Adrenal gland (tissue), 5 donors: ENCODE results near the gene CDH11.

Experiments
- POLR2A ChIP-seq, 2 donors: fragments of 450-650 bp; IDR thresholded peaks; one replicate each; pipeline ENCODE4 v1.6.1; 2017; ENCODE audit warnings: antibody characterized with exemption in 2 of 2, mild to moderate bottlenecking in 2 of 2, moderate library complexity in 1 of 2
- TF ChIP-seq, protein P1 (sequence below), 6 experiments: fragments of 450-650 bp in 4 of 6; fragments of 200-600 bp in 2 of 6; sonication (generic) in 1 of 6; IDR thresholded peaks; 1 replicate in 5 of 6; 2 replicates in 1 of 6; pipeline versions ENCODE4 v1.5.1 to v1.8.0; 2016 to 2021; ENCODE audit warnings: antibody characterized with exemption in 6 of 6, mild to moderate bottlenecking in 2 of 6, moderate library complexity in 1 of 6
- donor health status: DM: no; HTN: no; CAD: no.

DNA sequence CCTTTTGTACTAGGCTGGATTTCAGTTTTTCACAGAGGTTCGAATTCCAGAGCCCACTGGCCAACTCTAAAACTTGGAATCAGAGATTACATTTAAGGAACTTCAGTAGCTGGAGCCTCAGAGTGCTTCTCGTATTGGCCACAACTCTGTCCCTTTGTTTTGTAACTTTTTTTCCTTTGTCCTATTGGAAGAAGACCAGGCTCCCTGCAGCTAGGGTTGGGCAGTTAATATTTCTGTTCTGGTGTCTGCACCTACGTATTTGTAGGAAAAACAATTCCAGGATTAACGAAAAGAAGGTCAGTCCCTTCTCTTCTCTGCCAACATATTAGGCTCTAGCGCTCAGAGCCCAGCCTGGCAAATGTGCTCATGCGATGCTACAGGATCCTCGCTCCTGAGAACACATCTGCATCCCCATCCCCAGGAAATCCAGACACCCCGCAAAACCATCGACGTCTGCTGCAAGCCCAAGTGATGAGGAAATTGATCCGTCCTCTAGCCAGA is 1.9 kb downstream of the CDH11 start:
- TF ChIP-seq, protein P1, sequence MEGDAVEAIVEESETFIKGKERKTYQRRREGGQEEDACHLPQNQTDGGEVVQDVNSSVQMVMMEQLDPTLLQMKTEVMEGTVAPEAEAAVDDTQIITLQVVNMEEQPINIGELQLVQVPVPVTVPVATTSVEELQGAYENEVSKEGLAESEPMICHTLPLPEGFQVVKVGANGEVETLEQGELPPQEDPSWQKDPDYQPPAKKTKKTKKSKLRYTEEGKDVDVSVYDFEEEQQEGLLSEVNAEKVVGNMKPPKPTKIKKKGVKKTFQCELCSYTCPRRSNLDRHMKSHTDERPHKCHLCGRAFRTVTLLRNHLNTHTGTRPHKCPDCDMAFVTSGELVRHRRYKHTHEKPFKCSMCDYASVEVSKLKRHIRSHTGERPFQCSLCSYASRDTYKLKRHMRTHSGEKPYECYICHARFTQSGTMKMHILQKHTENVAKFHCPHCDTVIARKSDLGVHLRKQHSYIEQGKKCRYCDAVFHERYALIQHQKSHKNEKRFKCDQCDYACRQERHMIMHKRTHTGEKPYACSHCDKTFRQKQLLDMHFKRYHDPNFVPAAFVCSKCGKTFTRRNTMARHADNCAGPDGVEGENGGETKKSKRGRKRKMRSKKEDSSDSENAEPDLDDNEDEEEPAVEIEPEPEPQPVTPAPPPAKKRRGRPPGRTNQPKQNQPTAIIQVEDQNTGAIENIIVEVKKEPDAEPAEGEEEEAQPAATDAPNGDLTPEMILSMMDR (IDR thresholded peaks at IDR 0.05), result no peak
- no peak for TF ChIP-seq POLR2A (IDR thresholded peaks at IDR 0.05)
